Neural progenitor cell (in vitro differentiated cells): ENCODE data around the gene PIRT. TPM values are rescaled to one million over a fixed set of nuclear protein-coding genes. Genes with fewer than 3 reads are reported as not detected.

Experiments used
- DNase-seq: peaks from one replicate; pipeline ENCODE4 v3.0.0-alpha.2; 2016; ENCODE audit warnings: low spot score
- H2AFZ ChIP-seq: fragments of 200-600 bp; sonication (generic); replicated peaks from 2 replicates; pipeline ENCODE4 v1.6.1; 2016; ENCODE audit warnings: antibody characterized with exemption
- H3F3A ChIP-seq: fragments of 200-600 bp; sonication (generic); 2 replicates; pipeline ENCODE4 v1.6.1; 2016; ENCODE audit warnings: antibody characterized with exemption, low read depth
- H3K27ac ChIP-seq: fragments of 200-600 bp; sonication (generic); 2 replicates; pipeline ENCODE4 v1.5.1; 2016; ENCODE audit warnings: mild to moderate bottlenecking
- H3K27me3 ChIP-seq: fragments of 200-600 bp; sonication (generic); 2 replicates; pipeline ENCODE4 v1.6.1; 2016; ENCODE audit warnings: mild to moderate bottlenecking, moderate library complexity
- H3K36me3 ChIP-seq: fragments of 200-600 bp; sonication (generic); 2 replicates; pipeline ENCODE4 v1.5.1; 2016
- H3K4me1 ChIP-seq: fragments of 200-600 bp; sonication (generic); 2 replicates; pipeline ENCODE4 v1.6.1; 2016; ENCODE audit warnings: mixed run types
- H3K4me2 ChIP-seq: fragments of 200-600 bp; sonication (generic); 2 replicates; pipeline ENCODE4 v1.6.1; 2016
- H3K4me3 ChIP-seq: fragments of 200-600 bp; sonication (generic); 2 replicates; pipeline ENCODE4 v1.5.1; 2016
- H3K79me2 ChIP-seq: fragments of 200-600 bp; sonication (generic); 2 replicates; pipeline ENCODE4 v1.6.1; 2016; ENCODE audit warnings: low read depth
- H3K9ac ChIP-seq: fragments of 200-600 bp; sonication (generic); 2 replicates; pipeline ENCODE4 v1.6.1; 2016
- H3K9me3 ChIP-seq: fragments of 200-600 bp; sonication (generic); 2 replicates; pipeline ENCODE4 v1.5.1; 2016; ENCODE audit warnings: low read depth
- H4K20me1 ChIP-seq: fragments of 200-600 bp; sonication (generic); 2 replicates; pipeline ENCODE4 v1.6.1; 2016; ENCODE audit warnings: low read depth
- H3K27ac Mint-ChIP-seq: 3 replicates; pipeline ENCODE4 v1.8.0; 2021; ENCODE audit warnings: mixed read lengths
- H3K27me3 Mint-ChIP-seq: 2 replicates; pipeline ENCODE4 v1.8.0; 2022; ENCODE audit warnings: low read depth, mild to moderate bottlenecking, inconsistent platforms, moderate library complexity, mixed read lengths; ENCODE audit not compliant: insufficient read depth
- H3K36me3 Mint-ChIP-seq: 3 replicates; pipeline ENCODE4 v1.8.0; 2021; ENCODE audit warnings: mixed read lengths
- H3K4me1 Mint-ChIP-seq: 3 replicates; pipeline ENCODE4 v1.8.0; 2021; ENCODE audit warnings: mixed read lengths
- H3K4me3 Mint-ChIP-seq: 3 replicates; pipeline ENCODE4 v1.8.0; 2021; ENCODE audit warnings: mild to moderate bottlenecking, moderate library complexity, mixed read lengths
- H3K9me3 Mint-ChIP-seq: 3 replicates; pipeline ENCODE4 v1.8.0; 2020; ENCODE audit warnings: mixed read lengths
- EZH2 ChIP-seq: fragments of 200-600 bp; sonication (generic); IDR thresholded peaks from 2 replicates; pipeline ENCODE4 v1.6.1; 2017; ENCODE audit warnings: antibody characterized with exemption, mild to moderate bottlenecking, moderate library complexity
- EZH2phosphoT487 ChIP-seq: fragments of 200-600 bp; sonication (generic); IDR thresholded peaks from 2 replicates; pipeline ENCODE4 v1.6.1; 2017; ENCODE audit warnings: antibody characterized with exemption
- total RNA-seq: library from RNA; depleted of rRNA; stranded (reverse); fragments of >200 nt; gene quantifications from 2 replicates; pipeline ENCODE4 v1.2.3, GENCODE V29; 2015; ENCODE audit warnings: low replicate concordance
- TF ChIP-seq, protein P1 (sequence below): fragments of 200-600 bp; sonication (generic); IDR thresholded peaks from 2 replicates; pipeline ENCODE4 v1.5.1; 2017; ENCODE audit warnings: antibody characterized with exemption, mild to moderate bottlenecking

PIRT gene
- not detected in 2 replicates for total RNA-seq

DNA sequence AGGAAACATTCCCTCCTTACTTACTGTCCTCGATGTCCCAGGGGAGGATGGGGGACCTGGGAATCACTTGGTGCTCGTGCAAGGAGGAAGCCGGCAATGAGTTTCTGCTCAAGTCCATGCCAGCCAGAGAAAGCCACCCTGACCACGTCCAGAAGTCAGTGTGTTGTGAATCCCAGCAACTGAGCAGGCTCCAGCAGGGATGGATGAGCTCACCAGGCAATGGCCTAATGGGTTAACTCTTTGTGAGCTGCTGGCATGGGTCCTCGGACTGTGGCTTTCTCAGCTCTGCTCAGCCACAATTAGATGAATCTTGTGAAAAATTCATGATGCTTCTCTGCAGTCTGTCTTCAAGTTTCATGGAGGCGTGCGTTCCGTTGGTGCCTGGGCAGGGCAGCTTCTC lies at the start of gene PIRT:
Gene PIRT (minus strand): TSS at position 167 of the 400 bp plus-strand sequence. CDS start 12,442 bp downstream, outside the sequence.
- Mint-ChIP-seq H3K4me3 (no peak within 1 kb of the TSS), H3K36me3 (no peaks in the 10 kb centered on the region), H3K27me3 (peaks cover 7% of the 10 kb centered on the region), H3K9me3 (no peaks in the 10 kb centered on the region), H3K4me1 (peaks cover 12% of the 10 kb centered on the region), H3K27ac (peak within 1 kb of the TSS; percentile 59)
- Histone ChIP-seq H2AFZ (no peak within 1 kb of the TSS), H3K27me3 (peaks cover 3% of the 10 kb centered on the region), H3K4me1 (no peaks in the 10 kb centered on the region), H3K9ac (no peak within 1 kb of the TSS), H3F3A (no peaks in the 10 kb centered on the region), H4K20me1 (no peaks in the 10 kb centered on the region), H3K27ac (no peak within 1 kb of the TSS), H3K4me2 (no peak within 1 kb of the TSS), H3K36me3 (no peaks in the 10 kb centered on the region), H3K4me3 (no peak within 1 kb of the TSS), H3K79me2 (no peaks in the 10 kb centered on the region), H3K9me3 (no peaks in the 10 kb centered on the region)
- TF ChIP-seq EZH2 (no peak), EZH2phosphoT487 (no peak)
- TF ChIP-seq, protein P1, sequence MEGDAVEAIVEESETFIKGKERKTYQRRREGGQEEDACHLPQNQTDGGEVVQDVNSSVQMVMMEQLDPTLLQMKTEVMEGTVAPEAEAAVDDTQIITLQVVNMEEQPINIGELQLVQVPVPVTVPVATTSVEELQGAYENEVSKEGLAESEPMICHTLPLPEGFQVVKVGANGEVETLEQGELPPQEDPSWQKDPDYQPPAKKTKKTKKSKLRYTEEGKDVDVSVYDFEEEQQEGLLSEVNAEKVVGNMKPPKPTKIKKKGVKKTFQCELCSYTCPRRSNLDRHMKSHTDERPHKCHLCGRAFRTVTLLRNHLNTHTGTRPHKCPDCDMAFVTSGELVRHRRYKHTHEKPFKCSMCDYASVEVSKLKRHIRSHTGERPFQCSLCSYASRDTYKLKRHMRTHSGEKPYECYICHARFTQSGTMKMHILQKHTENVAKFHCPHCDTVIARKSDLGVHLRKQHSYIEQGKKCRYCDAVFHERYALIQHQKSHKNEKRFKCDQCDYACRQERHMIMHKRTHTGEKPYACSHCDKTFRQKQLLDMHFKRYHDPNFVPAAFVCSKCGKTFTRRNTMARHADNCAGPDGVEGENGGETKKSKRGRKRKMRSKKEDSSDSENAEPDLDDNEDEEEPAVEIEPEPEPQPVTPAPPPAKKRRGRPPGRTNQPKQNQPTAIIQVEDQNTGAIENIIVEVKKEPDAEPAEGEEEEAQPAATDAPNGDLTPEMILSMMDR: no peak
- no peak for DNase-seq

DNA sequence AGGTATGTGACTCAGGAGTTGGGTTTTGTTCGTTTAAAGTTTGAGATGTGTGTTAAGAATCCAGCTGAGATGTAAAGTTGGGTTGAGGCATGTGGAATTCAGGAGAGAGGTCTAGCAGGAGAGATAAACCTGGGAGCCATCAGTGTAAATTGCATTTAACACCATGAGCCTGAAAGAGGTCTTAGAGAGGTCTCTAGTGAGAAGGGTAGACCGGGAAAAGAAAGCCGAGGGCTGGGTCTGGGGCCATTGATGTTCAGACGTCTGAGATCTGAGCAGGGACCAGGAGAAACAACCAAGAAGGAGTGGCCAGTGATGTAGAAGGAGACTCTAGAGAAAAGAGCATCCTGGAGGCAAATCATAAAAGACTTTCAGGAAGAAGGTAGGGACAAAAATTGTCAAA lies 44.1 kb upstream of the PIRT start:
- H3K4me1 Mint-ChIP-seq: no peaks in the 10 kb centered on the region
- Histone ChIP-seq H3K4me1 (no peaks in the 10 kb centered on the region), H3K36me3 (no peaks in the 10 kb centered on the region), H3K79me2 (no peaks in the 10 kb centered on the region), H3K4me3 (no peak overlapping the region), H2AFZ (no peak overlapping the region), H3K9me3 (no peaks in the 10 kb centered on the region), H3K27ac (no peak overlapping the region), H3F3A (no peaks in the 10 kb centered on the region), H3K4me2 (no peak overlapping the region), H3K27me3 (no peaks in the 10 kb centered on the region), H4K20me1 (no peaks in the 10 kb centered on the region), H3K9ac (no peak overlapping the region)
- TF ChIP-seq EZH2: no peak
- TF ChIP-seq, protein P1: no peak
- no peak for TF ChIP-seq EZH2phosphoT487
- H3K36me3 Mint-ChIP-seq: no peaks in the 10 kb centered on the region
- no peak for DNase-seq
- no peak overlapping the region for H3K4me3 Mint-ChIP-seq
- peaks cover 2% of the 10 kb centered on the region for H3K9me3 Mint-ChIP-seq
- H3K27ac Mint-ChIP-seq: no peak overlapping the region
- H3K27me3 Mint-ChIP-seq: peaks cover 3% of the 10 kb centered on the region

DNA sequence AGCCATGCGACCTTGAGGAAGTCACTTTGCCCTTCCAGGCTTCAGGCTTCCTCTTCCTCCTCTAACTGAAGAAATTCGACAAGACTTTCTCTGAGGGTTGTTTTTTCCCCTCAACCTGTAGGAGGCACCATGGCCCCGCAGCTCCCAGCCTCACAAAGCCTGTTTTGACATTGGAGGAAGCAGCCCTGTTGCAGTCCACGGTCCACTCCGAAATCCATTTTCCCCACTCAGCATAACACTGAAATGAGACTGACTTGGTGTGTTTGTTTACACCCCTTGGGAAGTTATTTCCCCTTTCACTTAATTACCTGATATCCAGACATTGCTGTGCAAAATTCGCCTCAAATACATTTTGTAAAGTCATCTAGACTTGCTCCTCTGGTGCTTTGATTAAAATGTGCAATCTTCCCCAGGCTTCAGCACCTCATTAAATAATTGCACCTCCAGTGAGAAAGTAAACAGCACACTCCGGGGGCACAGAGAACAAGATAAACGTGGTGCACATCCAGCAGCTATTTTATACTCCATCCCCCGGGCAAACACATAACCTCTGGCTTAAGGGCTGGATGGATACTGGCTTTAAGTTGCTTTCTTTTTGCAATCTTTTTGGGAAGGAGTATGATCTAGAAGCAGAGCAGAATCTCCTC lies 41.4 kb upstream of the PIRT start:
- H3K27me3 ChIP-seq: no peaks in the 10 kb centered on the region
- H3K79me2 ChIP-seq: no peaks in the 10 kb centered on the region
- Mint-ChIP-seq H3K27me3 (peaks cover 6% of the 10 kb centered on the region), H3K9me3 (no peaks in the 10 kb centered on the region), H3K36me3 (no peaks in the 10 kb centered on the region), H3K4me3 (no peak overlapping the region), H3K4me1 (no peaks in the 10 kb centered on the region), H3K27ac (no peak overlapping the region)
- H3F3A ChIP-seq: no peaks in the 10 kb centered on the region
- no peak overlapping the region for H3K9ac ChIP-seq
- no peaks in the 10 kb centered on the region for H3K36me3 ChIP-seq
- H4K20me1 ChIP-seq: no peaks in the 10 kb centered on the region
- no peaks in the 10 kb centered on the region for H3K9me3 ChIP-seq
- H3K4me3 ChIP-seq: no peak overlapping the region
- DNase-seq: peak; percentile 73
- H3K27ac ChIP-seq: no peak overlapping the region
- TF ChIP-seq EZH2: no peak
- TF ChIP-seq, protein P1: peak; percentile 81
- H2AFZ ChIP-seq: no peak overlapping the region
- no peak overlapping the region for H3K4me2 ChIP-seq
- H3K4me1 ChIP-seq: no peaks in the 10 kb centered on the region
